Activated CD8-positive, alpha-beta memory T cell treated with anti-CD3 and anti-CD28 coated beads, Interleukin-2, amount 10 ng/mL, durations not matched to agents 7 days and 5 days (primary cell): ENCODE measurements around the gene WWC1. TPM values are rescaled to one million over a fixed set of nuclear protein-coding genes. Genes with fewer than 3 reads are reported as not detected.
"Not testable (repeated sequence)": the region's sequence is repeated elsewhere in the genome, so short reads cannot be mapped to it uniquely, and the experiment has no call there.

ENCODE experiments used
- ATAC-seq: fragments of 150-1000 bp; cut with Tn5 transposase; one replicate; pipeline ENCODE4 v1.10.0; 2021; ENCODE audit warnings: moderate library complexity
- CTCF ChIA-PET: fragments of 350-600 bp; sonication (Branson Sonifier 250); formaldehyde crosslinking; loops from one replicate; lab custom pipeline; 2021; ENCODE audit warnings: antibody characterized with exemption; lab: Charles Lee
- DNase-seq: peaks from one replicate; pipeline ENCODE4 v3.0.0-alpha.2; 2020
- H3K27ac Mint-ChIP-seq: one replicate; pipeline ENCODE4 v1.8.0; 2021; ENCODE audit warnings: mild to moderate bottlenecking, mixed read lengths
- H3K27me3 Mint-ChIP-seq: one replicate; pipeline ENCODE4 v1.8.0; 2021; ENCODE audit warnings: mixed read lengths
- H3K36me3 Mint-ChIP-seq: one replicate; pipeline ENCODE4 v1.8.0; 2021; ENCODE audit warnings: mild to moderate bottlenecking, mixed read lengths
- H3K4me1 Mint-ChIP-seq: one replicate; pipeline ENCODE4 v1.8.0; 2021; ENCODE audit warnings: mixed read lengths
- H3K4me3 Mint-ChIP-seq: one replicate; pipeline ENCODE4 v1.8.0; 2021; ENCODE audit warnings: mild to moderate bottlenecking, moderate library complexity, mixed read lengths
- H3K9me3 Mint-ChIP-seq: one replicate; pipeline ENCODE4 v1.8.0; 2022; ENCODE audit warnings: low read depth, mixed read lengths
- total RNA-seq, 2 experiments: library from RNA; stranded (reverse); gene quantifications; one replicate each; pipeline ENCODE4 v1.2.3, GENCODE V29; 2021

Gene WWC1
- total RNA-seq, 2 experiments from 2014 or later = 0.30 TPM; not detected in 1

- no peak for DNase-seq
- Mint-ChIP-seq H3K9me3 (no peaks in the 10 kb centered on the region), H3K36me3 (no peaks in the 10 kb centered on the region), H3K4me3 (no peak overlapping the region), H3K4me1 (no peaks in the 10 kb centered on the region), H3K27ac (no peak overlapping the region), H3K27me3 (peaks cover 4% of the 10 kb centered on the region)
- CTCF ChIA-PET = no interaction called here
- ATAC-seq = no peak
Measured at GRCh38 chr5:168430296-168430695, 138.9 kb downstream of the WWC1 start.

DNA sequence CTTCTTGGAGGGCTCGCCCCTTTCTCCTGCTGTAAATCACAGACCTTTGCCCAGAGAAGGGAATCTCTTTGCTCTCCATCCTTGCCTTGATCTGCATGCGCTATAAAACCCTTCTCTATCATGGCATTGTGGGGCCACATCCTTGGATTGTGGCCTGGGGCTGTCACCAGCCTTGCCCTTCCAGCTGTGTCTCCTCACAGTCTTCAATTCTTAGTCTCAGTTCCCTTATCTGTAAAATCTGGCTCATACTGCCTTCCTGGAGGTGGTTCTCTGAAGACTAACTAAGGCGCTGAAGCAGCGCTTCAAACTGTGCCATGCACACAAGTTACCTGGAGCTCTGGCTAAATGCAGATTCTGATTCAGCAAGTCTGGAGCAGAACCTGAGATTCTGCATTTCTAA is 141.5 kb downstream of the WWC1 start:
- no peak overlapping the region for H3K4me3 Mint-ChIP-seq
- DNase-seq = no peak
- CTCF ChIA-PET = no interaction called here
- H3K4me1 Mint-ChIP-seq = no peaks in the 10 kb centered on the region
- peaks cover 9% of the 10 kb centered on the region for H3K27me3 Mint-ChIP-seq
- no peaks in the 10 kb centered on the region for H3K36me3 Mint-ChIP-seq
- no peak overlapping the region for H3K27ac Mint-ChIP-seq
- ATAC-seq = no peak
- H3K9me3 Mint-ChIP-seq = no peaks in the 10 kb centered on the region

DNA sequence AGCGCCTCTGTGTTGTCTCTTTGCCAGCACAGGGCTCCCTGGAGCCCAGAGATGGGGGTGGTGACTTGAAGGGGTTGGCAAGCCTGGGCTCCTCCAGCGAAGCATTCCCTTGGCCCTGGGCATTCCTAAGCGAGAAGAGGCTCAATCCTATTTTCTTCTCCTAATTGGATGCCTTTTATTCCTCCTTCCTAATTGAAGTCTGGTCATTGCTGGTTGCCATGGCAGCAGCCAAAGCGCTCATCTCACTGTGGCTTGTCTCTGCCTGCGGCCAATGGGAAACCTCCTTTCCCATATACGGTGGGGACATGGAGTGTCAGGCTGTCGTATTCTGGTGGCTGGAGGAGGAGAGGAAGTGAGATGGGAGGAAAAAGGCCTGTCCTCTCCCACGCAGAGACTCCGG is 142.6 kb downstream of the WWC1 start:
- Mint-ChIP-seq H3K4me1 (no peaks in the 10 kb centered on the region), H3K27me3 (peaks cover 11% of the 10 kb centered on the region), H3K4me3 (no peak overlapping the region), H3K27ac (no peak overlapping the region), H3K36me3 (no peaks in the 10 kb centered on the region), H3K9me3 (no peaks in the 10 kb centered on the region)
- DNase-seq (no peak), ATAC-seq (no peak)
- CTCF ChIA-PET = no interaction called here

- H3K4me1 Mint-ChIP-seq = no peaks in the 10 kb centered on the region
Measured at GRCh38 chr5:168434746-168435321, 143.4 kb downstream of the WWC1 start.

GRCh38 chr5:168435340-168435739 is 143.9 kb downstream of the WWC1 start:
- CTCF ChIA-PET, H3K9me3 Mint-ChIP-seq, H3K4me1 Mint-ChIP-seq, DNase-seq, ATAC-seq, H3K36me3 Mint-ChIP-seq, H3K27ac Mint-ChIP-seq, H3K4me3 Mint-ChIP-seq: not testable (repeated sequence)
- H3K27me3 Mint-ChIP-seq = peaks cover 11% of the 10 kb centered on the region

More at GRCh38 chr5:168434746-168435321, 143.4 kb downstream of the WWC1 start:
- ATAC-seq (no peak), DNase-seq (no peak)
- H3K27me3 Mint-ChIP-seq = peaks cover 11% of the 10 kb centered on the region
- CTCF ChIA-PET = no interaction called here
- no peak overlapping the region for H3K4me3 Mint-ChIP-seq
- no peaks in the 10 kb centered on the region for H3K9me3 Mint-ChIP-seq
- no peaks in the 10 kb centered on the region for H3K36me3 Mint-ChIP-seq
- no peak overlapping the region for H3K27ac Mint-ChIP-seq

GRCh38 chr5:168438349-168438748 is 146.9 kb downstream of the WWC1 start:
- H3K27ac Mint-ChIP-seq = no peak overlapping the region
- ATAC-seq = no peak
- no peak overlapping the region for H3K4me3 Mint-ChIP-seq
- no peaks in the 10 kb centered on the region for H3K9me3 Mint-ChIP-seq
- H3K27me3 Mint-ChIP-seq = peaks cover 11% of the 10 kb centered on the region
- CTCF ChIA-PET = no interaction called here
- H3K4me1 Mint-ChIP-seq = no peaks in the 10 kb centered on the region
- DNase-seq = no peak
- H3K36me3 Mint-ChIP-seq = no peaks in the 10 kb centered on the region

- ATAC-seq = no peak
- Mint-ChIP-seq H3K27me3 (peaks cover 17% of the 10 kb centered on the region), H3K27ac (no peak overlapping the region), H3K4me1 (no peaks in the 10 kb centered on the region), H3K4me3 (no peak overlapping the region), H3K9me3 (no peaks in the 10 kb centered on the region), H3K36me3 (no peaks in the 10 kb centered on the region)
- DNase-seq = no peak
- CTCF ChIA-PET = interaction anchor here (0.6 kb wide), 1 partner anchor 15 kb away, joined by 3 read pairs; no protein-coding TSS in a partner anchor
Measured at GRCh38 chr5:168443533-168443932, 152.1 kb downstream of the WWC1 start.

GRCh38 chr5:168443950-168444700 is 152.7 kb downstream of the WWC1 start:
- DNase-seq = no peak
- Mint-ChIP-seq H3K27ac (no peak overlapping the region), H3K27me3 (peaks cover 15% of the 10 kb centered on the region), H3K4me1 (no peaks in the 10 kb centered on the region), H3K4me3 (no peak overlapping the region), H3K36me3 (no peaks in the 10 kb centered on the region), H3K9me3 (no peaks in the 10 kb centered on the region)
- no peak for ATAC-seq
- CTCF ChIA-PET = interaction anchor here (0.6 kb wide), 1 partner anchor 15 kb away, joined by 3 read pairs; no protein-coding TSS in a partner anchor

DNA sequence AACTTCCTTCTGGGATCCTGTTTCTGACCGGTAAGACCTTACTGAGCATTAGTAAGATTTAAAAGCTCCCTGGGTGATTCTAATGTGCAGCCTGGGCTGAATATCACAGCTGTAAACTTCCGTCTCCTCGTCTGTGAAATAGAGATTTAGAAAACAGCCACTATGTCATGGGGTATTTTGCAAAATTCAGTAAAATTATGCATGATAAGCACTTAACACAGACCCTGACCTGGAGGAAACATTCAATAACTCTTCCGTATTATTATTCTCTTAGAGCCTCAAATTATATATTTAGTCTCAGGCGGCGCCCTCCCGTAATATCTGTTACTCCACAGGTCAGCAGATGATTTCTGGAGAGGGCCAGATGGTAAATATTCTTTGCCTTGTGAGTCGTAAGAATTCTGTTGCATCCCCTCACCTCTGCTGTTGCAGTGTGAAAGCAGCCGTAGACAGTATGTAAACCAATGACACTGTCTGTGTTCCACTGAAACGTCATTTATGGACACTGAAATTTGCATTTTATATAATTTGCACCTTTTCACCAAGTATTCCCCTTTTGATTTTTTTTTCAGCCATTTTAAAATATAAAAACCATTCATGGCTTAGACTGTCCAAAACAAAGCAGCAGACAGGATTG is 155.7 kb downstream of the WWC1 start:
- Mint-ChIP-seq H3K4me1 (no peaks in the 10 kb centered on the region), H3K36me3 (no peaks in the 10 kb centered on the region), H3K9me3 (no peaks in the 10 kb centered on the region)

GRCh38 chr5:168447808-168448207 is 156.4 kb downstream of the WWC1 start:
- DNase-seq = no peak
- CTCF ChIA-PET = no interaction called here
- Mint-ChIP-seq H3K27ac (no peak overlapping the region), H3K27me3 (peaks cover 12% of the 10 kb centered on the region), H3K4me1 (no peaks in the 10 kb centered on the region), H3K9me3 (no peaks in the 10 kb centered on the region), H3K36me3 (no peaks in the 10 kb centered on the region), H3K4me3 (no peak overlapping the region)
- no peak for ATAC-seq

More for the DNA sequence above, 155.7 kb downstream of the WWC1 start:
- CTCF ChIA-PET = no interaction called here
- ATAC-seq (no peak), DNase-seq (no peak)
- H3K4me3 Mint-ChIP-seq = no peak overlapping the region
- H3K27me3 Mint-ChIP-seq = peaks cover 12% of the 10 kb centered on the region
- H3K27ac Mint-ChIP-seq = no peak overlapping the region

- CTCF ChIA-PET = no interaction called here
- Mint-ChIP-seq H3K4me1 (no peaks in the 10 kb centered on the region), H3K36me3 (no peaks in the 10 kb centered on the region), H3K9me3 (no peaks in the 10 kb centered on the region), H3K4me3 (no peak overlapping the region), H3K27me3 (peaks cover 12% of the 10 kb centered on the region), H3K27ac (no peak overlapping the region)
- no peak for ATAC-seq
- DNase-seq = no peak
Measured at GRCh38 chr5:168449166-168449565, 157.7 kb downstream of the WWC1 start.

DNA sequence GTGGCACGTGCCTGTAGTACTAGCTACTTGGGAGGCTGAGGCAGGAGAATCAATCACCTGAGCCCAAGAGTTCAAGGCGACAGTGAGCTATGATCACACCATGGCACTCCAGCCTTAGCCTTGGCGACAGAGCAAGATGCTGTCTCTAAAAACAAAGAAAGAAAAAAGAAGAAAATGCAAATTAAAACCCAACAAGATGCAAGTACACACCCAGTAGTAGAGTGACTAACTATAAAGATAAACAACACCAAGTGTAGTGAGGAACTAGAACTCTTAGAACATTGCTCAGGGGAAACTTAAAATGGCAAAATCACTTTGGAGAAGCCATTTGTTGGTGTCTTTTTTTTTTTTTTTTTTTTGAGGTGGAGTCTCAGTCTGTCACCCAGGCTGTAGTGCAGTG is 160.1 kb downstream of the WWC1 start:
- Mint-ChIP-seq H3K27ac (no peak overlapping the region), H3K4me1 (no peaks in the 10 kb centered on the region), H3K9me3 (no peaks in the 10 kb centered on the region), H3K27me3 (peaks cover 10% of the 10 kb centered on the region), H3K4me3 (no peak overlapping the region), H3K36me3 (no peaks in the 10 kb centered on the region)
- DNase-seq (no peak), ATAC-seq (no peak)
- CTCF ChIA-PET = no interaction called here

DNA sequence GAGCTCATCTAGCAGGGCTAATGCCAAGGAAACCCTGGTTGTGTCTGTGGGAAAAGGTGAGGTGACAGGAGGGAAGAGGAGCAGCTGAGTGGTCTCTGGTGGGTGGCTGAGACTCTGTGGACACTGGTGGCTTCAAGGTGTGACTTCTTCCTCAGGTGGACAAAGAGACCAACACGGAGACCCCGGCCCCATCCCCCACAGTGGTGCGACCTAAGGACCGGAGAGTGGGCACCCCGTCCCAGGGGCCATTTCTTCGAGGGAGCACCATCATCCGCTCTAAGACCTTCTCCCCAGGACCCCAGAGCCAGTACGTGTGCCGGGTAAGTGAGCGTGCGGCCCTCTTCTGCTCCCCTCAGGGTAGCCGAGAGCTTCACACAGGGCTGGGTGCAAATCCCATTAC is 163.8 kb downstream of the WWC1 start:
- Mint-ChIP-seq H3K9me3 (no peaks in the 10 kb centered on the region), H3K4me3 (no peak overlapping the region), H3K27ac (no peak overlapping the region), H3K36me3 (no peaks in the 10 kb centered on the region), H3K4me1 (no peaks in the 10 kb centered on the region), H3K27me3 (no peaks in the 10 kb centered on the region)
- DNase-seq (no peak), ATAC-seq (no peak)
- CTCF ChIA-PET = no interaction called here

DNA sequence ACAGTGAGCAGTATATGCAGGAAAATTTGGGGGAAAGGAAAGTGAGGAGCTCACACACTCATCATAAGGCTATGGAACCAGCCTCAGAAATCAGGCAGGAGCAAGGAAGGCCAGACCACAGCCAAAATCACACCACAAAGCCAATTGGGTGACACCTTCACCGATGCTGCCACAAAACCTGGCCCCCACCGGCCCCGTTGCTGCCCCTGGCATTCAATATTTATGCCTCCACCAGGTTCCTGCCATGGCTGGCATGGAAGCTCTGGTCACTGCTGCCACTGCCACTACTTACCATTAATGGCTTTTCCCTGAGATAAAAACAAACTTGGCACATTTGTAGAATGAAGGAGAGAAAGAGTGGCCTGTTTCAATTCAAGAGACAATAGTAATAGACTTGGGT is 166.1 kb downstream of the WWC1 start:
- Mint-ChIP-seq H3K4me3 (no peak overlapping the region), H3K27me3 (no peaks in the 10 kb centered on the region), H3K4me1 (no peaks in the 10 kb centered on the region), H3K36me3 (no peaks in the 10 kb centered on the region), H3K27ac (no peak overlapping the region), H3K9me3 (no peaks in the 10 kb centered on the region)
- DNase-seq (no peak), ATAC-seq (no peak)
- CTCF ChIA-PET = no interaction called here
